Activated T-cell treated with anti-CD3 and anti-CD28 coated beads, Interleukin-2, amount 50 U/mL, for 4 hours (primary cell): Measurements from ENCODE around the gene FHIT. TPM values are rescaled to one million over a fixed set of nuclear protein-coding genes. Genes with fewer than 3 reads are reported as not detected.
A peak's percentile ranks its signal among the peaks of the same experiment; 100 is the strongest.

Source experiments
- ATAC-seq, 2 donors: fragments of 200-7000 bp; cut with Tn5 transposase; one replicate each; pipeline ENCODE4 v1.10.0; 2021
- DNase-seq: peaks from one replicate; pipeline ENCODE4 v3.0.0-alpha.2; 2020
- H3K27me3 Mint-ChIP-seq: one replicate; pipeline ENCODE4 v1.8.0; 2021; ENCODE audit warnings: low read depth, mixed read lengths
- H3K36me3 Mint-ChIP-seq: one replicate; pipeline ENCODE4 v1.8.0; 2022; ENCODE audit warnings: mixed read lengths; ENCODE audit not compliant: insufficient read depth
- H3K4me1 Mint-ChIP-seq: one replicate; pipeline ENCODE4 v1.8.0; 2021; ENCODE audit warnings: low read depth, mixed read lengths
- H3K4me3 Mint-ChIP-seq: one replicate; pipeline ENCODE4 v1.8.0; 2021; ENCODE audit warnings: mild to moderate bottlenecking, moderate library complexity, mixed read lengths
- H3K9me3 Mint-ChIP-seq: one replicate; pipeline ENCODE4 v1.8.0; 2021; ENCODE audit warnings: mixed read lengths
- total RNA-seq, 3 donors: library from RNA; stranded (reverse); gene quantifications; one replicate each; pipeline ENCODE4 v1.2.1, GENCODE V29; 2021

The FHIT gene
- total RNA-seq, 3 donors from 2014 or later: 0.66 to 5.5 (median 2.4) TPM

GRCh38 chr3:60513241-60513640 is 738.0 kb downstream of the FHIT start:
- no peak for DNase-seq
- ATAC-seq: no peak
- Mint-ChIP-seq H3K36me3 (no peaks in the 10 kb centered on the region), H3K9me3 (no peaks in the 10 kb centered on the region), H3K4me3 (no peak overlapping the region), H3K4me1 (no peaks in the 10 kb centered on the region), H3K27me3 (no peaks in the 10 kb centered on the region)

- Mint-ChIP-seq H3K9me3 (peaks cover 5% of the 10 kb centered on the region), H3K4me1 (no peaks in the 10 kb centered on the region), H3K4me3 (no peak overlapping the region), H3K27me3 (no peaks in the 10 kb centered on the region), H3K36me3 (no peaks in the 10 kb centered on the region)
- DNase-seq (no peak), ATAC-seq (no peak)
These were observed 738.7 kb downstream of the FHIT start for GRCh38 chr3:60512506-60512905.

GRCh38 chr3:60509471-60509870 is 741.8 kb downstream of the FHIT start:
- H3K4me3 Mint-ChIP-seq: no peak overlapping the region
- H3K9me3 Mint-ChIP-seq: peaks cover 6% of the 10 kb centered on the region
- DNase-seq (no peak), ATAC-seq (no peak)
- no peaks in the 10 kb centered on the region for H3K4me1 Mint-ChIP-seq
- H3K27me3 Mint-ChIP-seq: no peaks in the 10 kb centered on the region
- H3K36me3 Mint-ChIP-seq: no peaks in the 10 kb centered on the region

GRCh38 chr3:60504827-60505457 is 746.3 kb downstream of the FHIT start:
- Mint-ChIP-seq H3K27me3 (no peaks in the 10 kb centered on the region), H3K36me3 (no peaks in the 10 kb centered on the region), H3K4me1 (no peaks in the 10 kb centered on the region), H3K4me3 (no peak overlapping the region), H3K9me3 (peaks cover 6% of the 10 kb centered on the region)
- no peak for ATAC-seq
- DNase-seq: no peak

- H3K4me1 Mint-ChIP-seq: no peaks in the 10 kb centered on the region
- ATAC-seq: no peak
- no peaks in the 10 kb centered on the region for H3K27me3 Mint-ChIP-seq
- no peaks in the 10 kb centered on the region for H3K36me3 Mint-ChIP-seq
- H3K9me3 Mint-ChIP-seq: no peaks in the 10 kb centered on the region
- DNase-seq: no peak
- H3K4me3 Mint-ChIP-seq: no peak overlapping the region
These were observed 749.9 kb downstream of the FHIT start for GRCh38 chr3:60501314-60501713.

GRCh38 chr3:60497902-60498301 is 753.4 kb downstream of the FHIT start:
- Mint-ChIP-seq H3K4me1 (no peaks in the 10 kb centered on the region), H3K27me3 (no peaks in the 10 kb centered on the region), H3K36me3 (no peaks in the 10 kb centered on the region), H3K4me3 (no peak overlapping the region), H3K9me3 (peaks cover 4% of the 10 kb centered on the region)
- DNase-seq: no peak
- ATAC-seq: no peak

- DNase-seq (no peak), ATAC-seq (no peak)
- Mint-ChIP-seq H3K4me3 (no peak overlapping the region), H3K36me3 (no peaks in the 10 kb centered on the region), H3K4me1 (no peaks in the 10 kb centered on the region), H3K9me3 (peaks cover 4% of the 10 kb centered on the region), H3K27me3 (no peaks in the 10 kb centered on the region)
These were observed 760.3 kb downstream of the FHIT start for GRCh38 chr3:60490992-60491391.

- peaks cover 3% of the 10 kb centered on the region for H3K9me3 Mint-ChIP-seq
These were observed 776.2 kb downstream of the FHIT start for GRCh38 chr3:60475096-60475495.

GRCh38 chr3:60469481-60469880 is 781.8 kb downstream of the FHIT start:
- Mint-ChIP-seq H3K36me3 (peaks cover 4% of the 10 kb centered on the region), H3K9me3 (peaks cover 41% of the 10 kb centered on the region), H3K27me3 (no peaks in the 10 kb centered on the region), H3K4me1 (no peaks in the 10 kb centered on the region), H3K4me3 (no peak overlapping the region)
- ATAC-seq (no peak), DNase-seq (no peak)

More at GRCh38 chr3:60475096-60475495, 776.2 kb downstream of the FHIT start:
- Mint-ChIP-seq H3K4me3 (no peak overlapping the region), H3K36me3 (no peaks in the 10 kb centered on the region), H3K27me3 (no peaks in the 10 kb centered on the region), H3K4me1 (no peaks in the 10 kb centered on the region)
- DNase-seq (no peak), ATAC-seq (no peak)

- Mint-ChIP-seq H3K4me1 (no peaks in the 10 kb centered on the region), H3K36me3 (no peaks in the 10 kb centered on the region), H3K4me3 (no peak overlapping the region), H3K9me3 (peaks cover 31% of the 10 kb centered on the region), H3K27me3 (no peaks in the 10 kb centered on the region)
- no peak for DNase-seq
- no peak for ATAC-seq
These were observed 787.6 kb downstream of the FHIT start for GRCh38 chr3:60463685-60464084.

GRCh38 chr3:60461267-60461666 is 790.0 kb downstream of the FHIT start:
- Mint-ChIP-seq H3K4me1 (peaks cover 4% of the 10 kb centered on the region), H3K4me3 (no peak overlapping the region)

GRCh38 chr3:60456180-60456579 is 795.1 kb downstream of the FHIT start:
- Mint-ChIP-seq H3K4me1 (peaks cover 6% of the 10 kb centered on the region), H3K4me3 (no peak overlapping the region), H3K9me3 (no peaks in the 10 kb centered on the region), H3K27me3 (peaks cover 3% of the 10 kb centered on the region), H3K36me3 (no peaks in the 10 kb centered on the region)
- DNase-seq (no peak), ATAC-seq (peak; percentile 10 to 30)

More at GRCh38 chr3:60461267-60461666, 790.0 kb downstream of the FHIT start:
- Mint-ChIP-seq H3K27me3 (peaks cover 2% of the 10 kb centered on the region), H3K36me3 (no peaks in the 10 kb centered on the region), H3K9me3 (peaks cover 15% of the 10 kb centered on the region)
- no peak for ATAC-seq
- DNase-seq: no peak

- Mint-ChIP-seq H3K27me3 (peaks cover 3% of the 10 kb centered on the region), H3K9me3 (no peaks in the 10 kb centered on the region), H3K4me1 (peaks cover 6% of the 10 kb centered on the region), H3K36me3 (no peaks in the 10 kb centered on the region), H3K4me3 (no peak overlapping the region)
- DNase-seq (no peak), ATAC-seq (no peak)
These were observed 797.9 kb downstream of the FHIT start for GRCh38 chr3:60453326-60453725.

GRCh38 chr3:60448696-60449095 is 802.6 kb downstream of the FHIT start:
- H3K4me3 Mint-ChIP-seq: no peak overlapping the region
- no peaks in the 10 kb centered on the region for H3K9me3 Mint-ChIP-seq
- no peak for ATAC-seq
- no peak for DNase-seq
- no peaks in the 10 kb centered on the region for H3K27me3 Mint-ChIP-seq
- H3K36me3 Mint-ChIP-seq: no peaks in the 10 kb centered on the region
- H3K4me1 Mint-ChIP-seq: no peaks in the 10 kb centered on the region

GRCh38 chr3:60445446-60445845 is 805.8 kb downstream of the FHIT start:
- Mint-ChIP-seq H3K9me3 (no peaks in the 10 kb centered on the region), H3K4me3 (no peak overlapping the region), H3K36me3 (no peaks in the 10 kb centered on the region), H3K4me1 (peaks cover 4% of the 10 kb centered on the region), H3K27me3 (no peaks in the 10 kb centered on the region)
- ATAC-seq (no peak), DNase-seq (no peak)
